B cell (primary cell): Measurements from ENCODE around the gene ARHGAP31. TPM values are rescaled to one million over a fixed set of nuclear protein-coding genes. Genes with fewer than 3 reads are reported as not detected.

Experiments used
- ATAC-seq: fragments of 200-7000 bp; cut with Tn5 transposase; one replicate; pipeline ENCODE4 v1.10.0; 2021; ENCODE audit warnings: low read depth, mild to moderate bottlenecking, moderate number of reproducible peaks, moderate library complexity
- CTCF ChIA-PET: fragments of 350-600 bp; sonication (Branson Sonifier 250); formaldehyde crosslinking; loops from one replicate; lab custom pipeline; 2021; ENCODE audit warnings: antibody characterized with exemption, inconsistent platforms; lab: Charles Lee
- POLR2A ChIA-PET: fragments of 350-600 bp; sonication (Branson Sonifier 250); formaldehyde crosslinking; loops from one replicate; lab custom pipeline; 2021; ENCODE audit warnings: antibody characterized with exemption; lab: Charles Lee
- DNase-seq: peaks from one replicate; pipeline ENCODE4 v3.0.0; 2013
- H2AFZ ChIP-seq: 2 replicates; pipeline ENCODE4 v1.6.1; 2012; ENCODE audit warnings: mild to moderate bottlenecking, low read depth, low read length; ENCODE audit not compliant: insufficient read depth, poor library complexity, severe bottlenecking
- H3K27ac ChIP-seq, 2 donors: 1 replicate in 1 of 2; 2 replicates in 1 of 2; pipeline ENCODE4 v1.5.1; 2012 to 2013; ENCODE audit warnings: low read length in 2 of 2, mild to moderate bottlenecking in 2 of 2, moderate library complexity in 1 of 2
- H3K27me3 ChIP-seq, 4 experiments: fragments of 200-600 bp in 1 of 4; sonication (generic) in 1 of 4; replicated peaks in 1 of 4; 1 replicate in 2 of 4; 2 replicates in 2 of 4; pipeline versions ENCODE4 v1.6.1 to v1.7.0; 2013 to 2016; ENCODE audit warnings: low read length in 3 of 4, mild to moderate bottlenecking in 2 of 4, mixed read lengths in 1 of 4, moderate library complexity in 1 of 4; ENCODE audit not compliant: insufficient read depth in 4 of 4, control insufficient read depth in 3 of 4; ENCODE audit errors: control extremely low read depth in 1 of 4
- H3K36me3 ChIP-seq, 2 experiments: replicated peaks in 1 of 2; 1 replicate in 1 of 2; 2 replicates in 1 of 2; pipeline versions ENCODE4 v1.6.1 to v1.7.1; 2013; ENCODE audit warnings: low read length in 1 of 2; ENCODE audit not compliant: insufficient read depth in 2 of 2, control insufficient read depth in 1 of 2; ENCODE audit errors: control extremely low read depth in 1 of 2, extremely low read depth in 1 of 2
- H3K4me1 ChIP-seq, 2 donors: fragments of 200-600 bp in 1 of 2; sonication (generic) in 1 of 2; 1 replicate in 1 of 2; 2 replicates in 1 of 2; pipeline versions ENCODE4 v1.5.1 to v1.6.1; 2013 to 2017; ENCODE audit warnings: low read length in 2 of 2; ENCODE audit not compliant: control insufficient read depth in 2 of 2, insufficient read depth in 2 of 2
- H3K4me2 ChIP-seq: replicated peaks from 2 replicates; pipeline ENCODE3; 2012; ENCODE audit warnings: mild to moderate bottlenecking, low read depth, low read length; ENCODE audit not compliant: poor library complexity, severe bottlenecking
- H3K4me3 ChIP-seq, 5 experiments: fragments of 200-600 bp in 1 of 5; sonication (generic) in 1 of 5; 1 replicate in 3 of 5; 2 replicates in 2 of 5; pipeline versions ENCODE4 v1.5.1 to v1.7.0; 2011 to 2016; ENCODE audit warnings: low read length in 4 of 5, mild to moderate bottlenecking in 4 of 5, low read depth in 2 of 5, control low read depth in 1 of 5, moderate library complexity in 1 of 5; ENCODE audit not compliant: insufficient read depth in 1 of 5; ENCODE audit errors: control extremely low read depth in 1 of 5, extremely low read depth in 1 of 5
- H3K79me2 ChIP-seq: fragments of 200-600 bp; sonication (generic); one replicate; pipeline ENCODE4 v1.6.0; 2016; ENCODE audit warnings: low read length; ENCODE audit not compliant: control insufficient read depth, insufficient read depth
- H3K9ac ChIP-seq: fragments of 200-600 bp; sonication (generic); 2 replicates; pipeline ENCODE4 v1.6.1; 2017; ENCODE audit warnings: mild to moderate bottlenecking, low read length, moderate library complexity
- H3K9me3 ChIP-seq, 3 donors: one replicate each; pipeline versions ENCODE4 v1.6.1 to v1.7.1; 2013; ENCODE audit warnings: low read length in 2 of 3; ENCODE audit not compliant: control insufficient read depth in 2 of 3, insufficient read depth in 1 of 3; ENCODE audit errors: control extremely low read depth in 1 of 3
- H4K20me1 ChIP-seq: 2 replicates; pipeline ENCODE4 v1.6.0; 2012; ENCODE audit warnings: mild to moderate bottlenecking, low read length; ENCODE audit not compliant: insufficient read depth, control insufficient read depth, poor library complexity, severe bottlenecking
- H3K27ac Mint-ChIP-seq: one replicate; pipeline ENCODE4 v1.8.0; 2021; ENCODE audit warnings: mixed read lengths
- H3K27me3 Mint-ChIP-seq: one replicate; pipeline ENCODE4 v1.8.0; 2021; ENCODE audit warnings: mixed read lengths
- H3K4me1 Mint-ChIP-seq: one replicate; pipeline ENCODE4 v1.8.0; 2021; ENCODE audit warnings: mixed read lengths
- H3K4me3 Mint-ChIP-seq: one replicate; pipeline ENCODE4 v1.8.0; 2021; ENCODE audit warnings: mixed read lengths
- H3K9me3 Mint-ChIP-seq: one replicate; pipeline ENCODE4 v1.8.0; 2022; ENCODE audit warnings: mixed read lengths; ENCODE audit not compliant: insufficient read depth
- EZH2 ChIP-seq: IDR thresholded peaks from 2 replicates; pipeline ENCODE4 v1.6.1; 2012; ENCODE audit warnings: borderline replicate concordance, low read depth, mild to moderate bottlenecking, moderate library complexity, low read length; ENCODE audit not compliant: insufficient read depth, poor library complexity, severe bottlenecking
- whole genome bisulfite sequencing: methylation state at CpG from one replicate; pipeline ENCODE4 v1.1.5; 2013; ENCODE audit warnings: missing lambda C conversion rate; ENCODE audit not compliant: insufficient coverage; 5-methylcytosine and 5-hydroxymethylcytosine counted together
- intact Hi-C: fragments of 100-400 bp; cut with micrococcal nuclease; formaldehyde crosslinking; loops from one replicate; pipeline ENCODE4 v1.10.0; 2022
- polyA plus RNA-seq: library from polyadenylated mRNA; depleted of rRNA; stranded (reverse); fragments of >200 nt; gene quantifications from 2 replicates; pipeline ENCODE4 v1.2.3, GENCODE V29; 2012
- total RNA-seq, 2 donors: library from RNA; stranded (reverse); fragments of 120-200 nt in 1 of 2; gene quantifications; 1 replicate in 1 of 2; 2 replicates in 1 of 2; pipeline versions ENCODE4 v1.2.3 to v1.2.4, GENCODE V29; 2013 to 2022
- TF ChIP-seq, protein P1 (sequence below): fragments of 200-600 bp; IDR thresholded peaks from one replicate; pipeline ENCODE4 v1.8.0; 2022; ENCODE audit warnings: antibody characterized with exemption, mild to moderate bottlenecking

The ARHGAP31 gene
- total and polyA plus RNA-seq, 2 donors (not counting 1 experiment from before 2014, with no cell fraction given), result 3.5 to 7.8 TPM

DNA sequence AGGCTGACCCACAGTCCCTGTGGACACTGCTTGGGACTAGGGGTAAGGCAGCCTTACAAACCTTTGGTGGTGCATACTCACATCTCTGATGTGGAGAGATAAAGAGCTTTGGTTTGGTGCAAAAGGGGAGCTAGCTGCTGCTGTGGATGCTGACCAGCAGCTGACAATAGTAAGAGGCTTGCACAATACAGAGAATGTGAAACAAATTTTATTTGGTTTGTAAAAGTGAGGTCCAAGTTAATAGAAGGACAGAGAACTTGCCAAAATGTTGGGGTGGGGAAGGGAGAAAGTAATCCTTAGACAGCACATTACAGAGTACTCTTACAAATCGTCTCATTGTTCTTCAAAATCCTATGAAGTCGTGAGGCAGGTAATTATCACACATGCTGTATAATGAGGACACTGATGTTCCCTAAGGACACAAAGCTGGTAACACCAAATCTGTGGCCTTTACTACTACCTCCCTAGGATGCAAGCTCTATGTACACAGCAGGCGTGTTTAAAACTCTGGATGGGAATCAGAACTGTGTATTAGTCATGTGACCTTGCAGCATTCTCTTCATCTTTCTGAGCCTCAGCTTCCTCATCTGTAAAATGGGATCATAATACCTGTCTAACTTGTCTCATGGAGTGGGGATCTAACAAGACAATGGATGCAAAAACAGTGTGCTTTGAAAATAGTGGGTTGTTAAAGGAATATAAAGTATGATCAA, 21.6 kb downstream of the ARHGAP31 start:
- POLR2A ChIA-PET, result no interaction called here
- 100% methylated on average over 2 of the region's 3 CpGs for WGBS

DNA sequence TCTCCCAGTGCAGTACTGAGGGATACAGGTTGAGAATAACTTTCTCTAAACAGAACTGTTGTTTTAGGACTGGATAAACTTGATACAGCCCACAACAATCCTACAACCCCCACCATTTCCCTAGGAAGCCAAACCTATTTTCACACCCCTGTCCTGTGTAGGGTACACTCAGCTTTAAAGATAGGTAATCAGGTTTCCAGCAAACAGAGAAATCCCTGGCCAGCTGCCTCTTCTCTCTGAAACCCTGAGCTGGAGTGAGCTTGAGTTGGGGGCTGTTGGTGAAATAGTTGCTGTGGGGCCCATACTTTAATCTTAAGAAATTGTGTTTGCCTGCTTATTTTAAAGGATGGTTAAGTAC, 22.1 kb downstream of the ARHGAP31 start:
- Mint-ChIP-seq H3K9me3 (no peaks in the 10 kb centered on the region), H3K4me3 (no peak overlapping the region), H3K4me1 (peaks cover 6% of the 10 kb centered on the region), H3K27ac (no peak overlapping the region), H3K27me3 (no peaks in the 10 kb centered on the region)
- H2AFZ ChIP-seq, result no peak overlapping the region
- ATAC-seq (no peak), DNase-seq (no peak)
- H3K27ac ChIP-seq, result no peak overlapping the region
- H3K27me3 ChIP-seq, result no peaks in the 10 kb centered on the region
- no peaks in the 10 kb centered on the region for H3K9me3 ChIP-seq
- H3K79me2 ChIP-seq, result no peaks in the 10 kb centered on the region
- ChIA-PET CTCF (interaction anchor here (0.6 kb wide), 1 partner anchor 184 kb away, joined by 4 read pairs; no protein-coding TSS in a partner anchor), POLR2A (no interaction called here)
- no peaks in the 10 kb centered on the region for H4K20me1 ChIP-seq
- no peak overlapping the region for H3K4me2 ChIP-seq
- TF ChIP-seq, protein P1, sequence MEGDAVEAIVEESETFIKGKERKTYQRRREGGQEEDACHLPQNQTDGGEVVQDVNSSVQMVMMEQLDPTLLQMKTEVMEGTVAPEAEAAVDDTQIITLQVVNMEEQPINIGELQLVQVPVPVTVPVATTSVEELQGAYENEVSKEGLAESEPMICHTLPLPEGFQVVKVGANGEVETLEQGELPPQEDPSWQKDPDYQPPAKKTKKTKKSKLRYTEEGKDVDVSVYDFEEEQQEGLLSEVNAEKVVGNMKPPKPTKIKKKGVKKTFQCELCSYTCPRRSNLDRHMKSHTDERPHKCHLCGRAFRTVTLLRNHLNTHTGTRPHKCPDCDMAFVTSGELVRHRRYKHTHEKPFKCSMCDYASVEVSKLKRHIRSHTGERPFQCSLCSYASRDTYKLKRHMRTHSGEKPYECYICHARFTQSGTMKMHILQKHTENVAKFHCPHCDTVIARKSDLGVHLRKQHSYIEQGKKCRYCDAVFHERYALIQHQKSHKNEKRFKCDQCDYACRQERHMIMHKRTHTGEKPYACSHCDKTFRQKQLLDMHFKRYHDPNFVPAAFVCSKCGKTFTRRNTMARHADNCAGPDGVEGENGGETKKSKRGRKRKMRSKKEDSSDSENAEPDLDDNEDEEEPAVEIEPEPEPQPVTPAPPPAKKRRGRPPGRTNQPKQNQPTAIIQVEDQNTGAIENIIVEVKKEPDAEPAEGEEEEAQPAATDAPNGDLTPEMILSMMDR, result no peak
- H3K4me1 ChIP-seq, result no peaks in the 10 kb centered on the region
- no peak overlapping the region for H3K9ac ChIP-seq
- intact Hi-C loops, result no loop called here
- no peak overlapping the region for H3K4me3 ChIP-seq
- H3K36me3 ChIP-seq, result peaks cover 0 to 2% of the 10 kb centered on the region in 2 experiments

More for the DNA sequence above, 21.6 kb downstream of the ARHGAP31 start:
- Histone ChIP-seq H3K36me3 (peaks cover 0 to 2% of the 10 kb centered on the region in 2 experiments), H3K4me1 (no peaks in the 10 kb centered on the region), H3K9ac (no peak overlapping the region), H3K27me3 (no peaks in the 10 kb centered on the region), H3K4me2 (no peak overlapping the region), H3K27ac (no peak overlapping the region), H4K20me1 (no peaks in the 10 kb centered on the region), H3K79me2 (no peaks in the 10 kb centered on the region), H2AFZ (no peak overlapping the region), H3K9me3 (no peaks in the 10 kb centered on the region), H3K4me3 (no peak overlapping the region)
- no peak for ATAC-seq
- intact Hi-C loops, result no loop called here
- Mint-ChIP-seq H3K4me3 (no peak overlapping the region), H3K4me1 (peaks cover 3% of the 10 kb centered on the region), H3K27me3 (no peaks in the 10 kb centered on the region), H3K27ac (no peak overlapping the region), H3K9me3 (no peaks in the 10 kb centered on the region)
- CTCF ChIA-PET, result no interaction called here
- TF ChIP-seq EZH2, result no peak
- TF ChIP-seq, protein P1, result no peak
- no peak for DNase-seq
